HG03558 (cell line): ENCODE results near the gene EEF1G.

Source experiments
- ATAC-seq: cut with Tn5 transposase; IDR thresholded peaks from one replicate; pipeline ENCODE4 v1.9.1; 2021; ENCODE audit warnings: moderate number of reproducible peaks; ENCODE audit not compliant: unreplicated experiment; ENCODE audit errors: extremely low read depth

Gene EEF1G

DNA sequence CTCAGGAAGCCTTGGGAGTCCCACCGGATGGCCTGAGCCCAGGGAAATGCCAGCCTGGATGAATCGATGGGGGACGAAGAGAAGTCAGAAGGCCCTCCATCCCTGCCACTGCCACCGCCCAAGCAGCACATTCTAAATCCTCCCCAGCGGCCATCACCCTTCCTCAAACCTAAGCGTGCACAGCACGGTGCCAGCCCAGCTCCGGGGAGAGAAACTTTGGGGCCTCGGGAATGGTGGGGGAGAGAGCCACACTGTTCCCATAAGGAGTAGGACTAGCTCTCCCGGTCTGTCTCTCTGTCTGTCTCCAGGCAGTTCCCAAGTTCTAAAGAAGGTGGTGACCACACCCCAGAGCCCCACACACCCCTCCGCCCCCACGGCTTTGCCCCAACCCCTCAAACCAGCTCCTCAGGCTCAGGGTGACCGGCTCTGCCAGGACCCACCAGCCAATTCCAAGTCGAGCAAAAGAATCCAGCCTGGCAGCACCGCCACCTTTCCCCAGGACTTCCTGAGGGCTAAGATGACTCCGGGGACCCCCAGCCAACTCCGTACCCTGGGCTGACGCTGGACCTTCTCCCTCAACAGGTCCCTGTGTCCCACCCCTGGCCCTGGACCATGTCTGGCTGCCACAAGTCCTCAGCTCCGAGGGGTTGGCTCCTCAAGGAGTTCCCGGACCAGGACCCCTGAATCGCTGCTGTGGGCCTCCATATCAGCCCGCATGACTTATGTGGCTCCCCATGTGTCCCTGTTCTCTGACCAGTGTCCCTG lies 29.8 kb downstream of the EEF1G start:
- no peak for ATAC-seq

DNA sequence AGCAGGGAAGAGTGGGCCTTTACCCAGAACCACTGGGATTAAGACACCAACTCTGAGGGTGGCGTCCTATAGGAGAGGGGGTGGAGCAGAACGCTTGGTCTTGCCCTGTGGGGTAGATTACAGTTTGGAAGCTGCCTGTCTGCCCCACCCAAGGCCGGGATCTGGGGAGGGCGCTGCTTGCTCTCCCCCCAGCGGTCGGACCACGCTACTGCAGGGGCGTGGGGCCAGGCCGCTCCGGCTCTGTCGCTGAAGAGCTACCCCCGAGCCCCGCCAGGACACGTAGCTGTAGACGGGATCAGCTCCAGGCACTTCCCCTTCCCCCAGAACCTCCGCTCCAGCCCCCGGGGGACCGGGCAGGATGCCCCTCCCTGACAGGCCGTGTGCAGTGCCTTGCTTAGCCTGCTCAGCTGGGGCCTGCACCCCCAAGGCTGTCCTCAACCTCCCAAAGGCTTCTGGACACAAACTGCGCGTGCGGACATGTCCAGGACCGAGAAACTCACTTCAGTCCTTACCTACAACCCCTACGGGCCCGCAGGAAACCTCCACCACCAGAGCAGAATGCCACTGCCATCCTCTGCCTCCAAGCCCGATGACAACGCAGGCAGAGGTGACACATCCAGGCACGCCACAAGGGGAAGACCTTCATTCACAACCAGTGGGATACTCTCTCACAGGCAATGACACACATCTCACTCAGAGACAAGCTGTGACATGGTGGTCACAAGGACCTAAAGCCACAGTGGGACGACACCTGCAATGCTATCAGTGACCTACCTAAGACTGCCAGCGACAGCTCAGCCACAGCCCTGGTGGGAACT lies 30.7 kb downstream of the EEF1G start:
- ATAC-seq: no peak

DNA sequence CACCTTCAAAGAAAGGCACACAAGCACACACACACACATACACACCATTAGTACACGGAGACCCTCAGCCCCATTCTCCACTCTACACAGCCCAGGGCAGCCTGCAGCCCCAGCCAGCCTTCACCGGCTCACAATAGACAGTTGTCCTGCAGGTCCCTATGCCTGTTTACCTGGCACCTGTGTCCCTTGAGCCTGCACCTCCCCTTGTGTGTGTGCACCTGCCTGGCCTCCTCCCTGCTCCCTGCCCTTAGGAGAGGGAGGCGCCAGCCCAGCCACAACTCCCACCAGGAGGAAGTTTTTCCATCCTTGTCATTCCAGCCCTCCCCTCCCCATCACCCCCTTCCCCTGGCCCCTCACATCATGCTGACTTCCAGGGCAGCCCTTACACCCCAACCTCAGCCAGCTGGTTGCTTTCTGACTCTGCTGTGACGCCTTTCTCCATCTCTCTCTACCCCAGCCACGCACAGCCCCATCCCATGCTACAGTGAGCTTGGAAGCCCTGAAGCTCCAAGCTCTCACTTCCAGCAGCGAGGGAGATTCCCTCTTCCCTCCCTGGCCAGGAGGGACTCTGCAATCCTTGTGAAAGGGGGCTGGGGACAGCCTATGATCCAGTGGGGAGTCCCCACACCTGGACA lies 31.5 kb downstream of the EEF1G start:
- ATAC-seq: no peak

DNA sequence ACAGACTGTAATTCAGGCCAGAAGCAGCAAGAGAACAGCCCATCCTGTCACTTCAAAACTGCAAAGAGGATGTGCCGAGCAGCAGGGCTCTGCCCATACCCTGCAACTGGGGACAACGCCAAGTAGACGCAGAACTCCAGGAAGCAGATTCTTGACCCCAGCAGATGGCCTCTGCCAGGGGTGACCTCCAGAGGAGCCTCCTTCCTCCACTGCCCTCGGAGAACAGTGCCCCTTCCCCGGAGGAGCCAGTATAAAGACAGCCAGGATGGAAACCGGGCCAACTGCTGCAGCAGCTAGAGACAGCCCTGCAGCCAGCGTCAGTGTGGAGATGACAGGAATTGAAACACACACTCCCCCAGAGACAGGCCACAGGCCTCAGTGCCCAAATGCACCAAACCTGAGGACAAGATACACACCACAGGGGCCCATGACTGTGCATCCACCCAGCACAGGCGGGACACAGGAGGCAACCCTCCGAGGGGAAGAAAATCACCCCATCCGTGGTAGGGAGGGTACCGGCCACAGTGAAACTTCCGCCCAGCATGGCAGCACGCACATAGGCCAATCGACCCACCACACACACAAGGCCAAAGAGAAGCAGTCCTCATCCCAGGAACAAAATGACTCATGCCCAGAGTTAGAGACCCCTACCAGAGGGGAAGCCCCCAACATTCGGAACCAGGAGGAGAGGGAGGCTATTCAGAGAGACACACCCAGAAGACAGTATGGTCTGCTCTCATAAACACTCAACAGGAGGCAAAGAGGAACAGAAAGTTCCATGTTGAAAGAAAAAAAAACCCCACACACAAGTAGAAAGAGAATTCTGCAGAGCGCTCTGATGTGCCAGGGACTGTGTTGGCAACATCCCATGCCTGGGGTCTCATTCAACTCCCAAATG lies 32.6 kb downstream of the EEF1G start:
- ATAC-seq: peak; percentile 37

DNA sequence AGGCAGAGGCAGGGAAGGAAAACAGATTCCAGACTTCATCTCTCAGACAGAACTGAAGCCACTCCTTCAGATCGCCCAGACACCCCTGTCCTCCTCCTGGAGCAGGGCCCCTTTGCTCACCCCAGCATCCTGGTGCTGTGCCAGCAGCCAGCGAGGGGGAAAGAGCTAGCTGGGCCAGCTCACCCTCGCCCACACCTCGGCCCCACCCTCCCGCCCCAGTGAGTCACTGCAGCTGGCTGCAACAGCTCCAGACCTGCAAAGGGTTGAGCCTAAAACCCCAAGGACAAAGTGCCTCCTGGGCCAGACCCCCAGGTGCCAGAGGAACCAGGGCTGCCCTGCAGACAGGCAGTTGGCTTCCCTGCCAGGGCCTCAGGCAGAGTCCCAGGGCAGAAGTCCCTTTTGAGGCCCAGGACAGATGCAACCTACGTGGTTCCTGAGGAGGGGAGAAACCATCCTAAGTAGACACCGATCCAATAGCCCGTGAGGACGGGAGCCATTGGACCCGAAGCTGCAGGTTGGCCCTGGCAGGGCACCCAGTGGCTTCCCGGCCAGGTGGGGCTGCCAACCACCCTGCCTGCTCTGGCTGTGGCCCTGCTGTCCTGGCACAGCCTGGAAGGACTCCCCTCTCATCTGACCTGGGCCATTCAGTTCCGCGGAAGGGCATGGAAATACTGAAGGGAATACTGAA lies 34.3 kb downstream of the EEF1G start:
- no peak for ATAC-seq

DNA sequence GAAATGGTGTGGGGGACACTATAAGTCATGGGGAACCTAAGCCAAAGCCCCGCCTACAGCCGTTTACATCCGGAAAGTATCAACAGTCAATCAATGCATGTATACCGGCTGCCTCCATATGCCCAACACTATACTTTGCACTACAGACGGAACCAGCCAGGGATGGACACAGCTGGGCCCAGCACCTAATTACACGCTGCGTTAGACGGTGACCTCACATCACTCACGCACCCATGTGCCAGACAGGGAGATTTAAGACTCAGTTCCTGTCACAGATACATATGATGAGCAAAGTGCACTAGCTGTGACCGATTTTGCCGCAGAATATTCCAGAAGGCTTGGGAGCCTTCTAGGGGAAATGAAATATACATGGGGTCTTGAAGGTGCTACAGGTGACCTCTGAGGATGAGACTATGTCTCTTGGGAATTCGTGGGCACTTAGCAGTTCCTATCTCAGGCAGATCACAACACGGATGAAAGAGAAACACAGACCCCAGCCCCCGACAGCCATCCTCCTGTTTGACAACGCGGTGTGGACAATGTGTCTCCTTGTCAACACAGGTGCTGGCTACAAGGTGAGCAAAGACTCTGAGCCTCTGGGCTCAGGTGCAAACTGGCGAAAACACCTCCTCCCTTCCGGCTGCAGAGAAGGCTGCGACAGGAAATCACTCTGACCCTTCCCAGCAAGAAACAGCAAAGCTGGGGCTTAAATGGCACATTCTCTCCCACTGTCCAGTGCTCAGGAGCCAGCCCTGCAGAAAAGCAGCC lies 35.0 kb downstream of the EEF1G start:
- no peak for ATAC-seq

DNA sequence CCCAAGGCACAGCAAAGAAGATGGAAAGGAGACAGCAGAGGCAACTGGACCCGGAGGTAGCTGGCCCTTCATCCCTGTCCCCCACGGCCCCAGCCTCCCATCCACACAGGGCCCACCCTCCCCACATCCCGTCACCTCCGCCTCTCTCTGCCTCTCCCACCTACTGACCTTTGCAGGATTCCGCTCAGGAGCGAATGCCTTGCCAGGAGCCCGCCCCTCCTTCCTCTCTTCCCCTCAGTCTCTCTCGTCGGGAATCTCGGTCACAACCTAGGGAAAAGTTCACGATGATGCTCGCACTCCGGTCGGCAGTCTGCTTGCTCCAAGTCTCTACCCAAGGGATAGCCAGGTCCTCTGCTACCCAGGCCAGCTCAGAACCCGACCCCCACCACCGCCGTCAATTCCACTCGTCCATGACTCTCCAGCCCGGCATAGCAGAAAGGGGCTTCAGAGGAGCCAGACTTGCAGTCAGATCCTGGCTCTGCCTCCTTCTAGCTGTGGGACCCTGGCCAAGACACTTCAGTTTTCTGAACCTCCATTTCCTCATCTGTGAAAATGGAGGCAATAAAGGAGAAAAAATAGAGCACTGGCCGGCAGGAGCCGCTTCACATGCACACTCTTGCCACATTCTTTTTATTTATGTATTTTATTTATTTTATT lies 37.3 kb downstream of the EEF1G start:
- no peak for ATAC-seq

DNA sequence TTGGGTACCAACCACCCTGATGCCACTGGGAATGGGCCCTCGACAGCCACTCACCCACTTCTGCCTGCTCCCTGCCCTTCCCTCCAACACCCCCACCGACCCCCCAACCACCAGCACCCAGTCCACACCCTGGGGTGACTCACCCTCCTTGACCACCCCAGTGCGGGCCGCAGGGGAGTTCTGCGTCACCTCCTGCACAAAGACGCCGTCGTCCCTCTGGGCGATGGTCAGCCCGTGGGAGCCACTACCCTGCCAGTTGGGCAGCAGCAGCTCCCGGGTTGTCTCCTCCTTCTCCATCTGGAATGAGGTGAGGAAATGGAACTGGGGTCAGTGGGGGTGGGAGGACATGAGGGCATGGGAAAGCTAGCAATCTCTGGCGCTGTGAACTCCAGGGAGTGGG lies 37.9 kb downstream of the EEF1G start:
- no peak for ATAC-seq

DNA sequence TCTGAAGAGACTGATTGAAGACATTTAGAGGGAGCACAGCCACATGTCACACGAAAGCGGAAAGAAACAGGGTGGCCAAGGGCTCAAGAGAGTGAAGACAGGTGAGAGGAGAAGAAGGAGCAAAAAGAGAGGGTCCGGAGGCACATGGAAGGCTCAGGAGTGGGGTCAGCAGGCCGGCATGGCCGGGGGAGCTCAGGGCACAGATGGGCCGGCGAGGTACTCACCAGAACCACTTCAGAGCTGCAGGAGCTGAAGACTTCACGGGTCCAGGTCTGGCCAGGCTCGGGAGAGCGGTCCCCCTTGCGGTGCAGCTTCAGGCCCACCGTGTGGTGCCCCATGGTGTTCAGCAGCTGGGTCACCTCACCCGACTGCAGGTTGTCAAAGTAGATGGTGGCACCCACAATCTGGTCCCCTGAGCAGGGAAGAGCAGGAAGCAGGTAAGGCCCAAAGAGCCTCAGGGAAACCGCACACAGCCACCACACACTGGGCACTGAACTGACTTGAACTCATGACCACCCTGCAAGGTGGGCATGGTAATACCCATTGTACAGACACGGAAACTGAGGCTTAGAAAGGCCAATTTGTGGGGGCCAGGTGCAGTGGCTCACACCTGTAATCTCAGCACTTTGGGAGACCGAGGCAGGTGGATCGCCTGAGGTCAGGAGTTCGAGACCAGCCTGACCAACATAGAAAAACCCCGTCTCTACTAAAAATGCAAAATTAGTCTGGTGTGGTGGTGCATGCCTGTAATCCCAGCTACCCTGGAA lies 38.7 kb downstream of the EEF1G start:
- no peak for ATAC-seq

DNA sequence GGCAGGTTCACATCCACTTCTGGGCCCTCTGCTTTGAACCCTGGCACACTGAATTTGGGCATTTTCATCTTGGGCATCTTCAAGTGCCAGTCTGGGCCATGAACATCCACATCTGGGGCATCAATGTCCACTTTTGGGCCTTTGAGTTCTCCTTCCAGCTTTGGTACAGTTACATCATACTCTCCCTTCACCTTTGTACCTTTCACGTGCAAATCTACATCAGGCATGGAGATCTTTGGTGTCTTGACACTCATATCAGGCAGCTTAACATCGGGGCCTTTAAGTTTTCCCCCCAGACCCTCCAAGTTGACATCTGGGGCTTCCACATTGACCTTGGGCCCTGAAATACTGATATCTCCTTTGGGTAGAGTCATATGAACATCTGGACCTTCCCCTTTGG lies 41.6 kb downstream of the EEF1G start:
- ATAC-seq: no peak

DNA sequence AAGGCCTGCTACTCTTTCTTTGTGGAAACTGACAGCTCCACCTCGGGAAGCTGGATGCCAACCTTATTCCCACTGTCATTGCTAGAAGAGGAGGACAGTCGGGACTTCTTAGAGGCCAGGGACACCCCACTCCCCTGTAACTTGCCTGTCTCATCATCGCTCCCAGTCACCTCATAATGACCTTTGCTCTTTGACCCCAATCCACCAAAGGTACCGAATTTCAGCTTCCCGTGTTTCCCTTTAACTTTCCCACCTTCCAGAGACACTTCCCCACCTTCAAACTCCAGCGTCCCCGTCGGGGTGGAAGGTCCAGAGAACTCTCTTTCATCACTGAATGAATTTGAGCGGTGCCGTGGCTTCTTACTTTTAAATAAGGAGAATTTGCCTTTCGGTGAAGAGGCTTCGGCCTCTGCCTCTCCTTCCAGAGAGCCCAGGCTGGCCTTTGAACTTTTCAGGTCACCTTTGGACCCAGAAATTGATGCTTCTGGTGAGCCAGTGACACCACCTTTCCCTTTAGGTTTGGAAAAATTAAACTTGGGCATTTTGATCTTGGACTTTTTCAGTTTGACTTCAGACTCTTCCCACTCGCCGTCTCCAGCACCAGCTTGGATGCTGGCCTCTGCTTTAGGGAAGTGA lies 56.8 kb downstream of the EEF1G start:
- ATAC-seq: no peak

DNA sequence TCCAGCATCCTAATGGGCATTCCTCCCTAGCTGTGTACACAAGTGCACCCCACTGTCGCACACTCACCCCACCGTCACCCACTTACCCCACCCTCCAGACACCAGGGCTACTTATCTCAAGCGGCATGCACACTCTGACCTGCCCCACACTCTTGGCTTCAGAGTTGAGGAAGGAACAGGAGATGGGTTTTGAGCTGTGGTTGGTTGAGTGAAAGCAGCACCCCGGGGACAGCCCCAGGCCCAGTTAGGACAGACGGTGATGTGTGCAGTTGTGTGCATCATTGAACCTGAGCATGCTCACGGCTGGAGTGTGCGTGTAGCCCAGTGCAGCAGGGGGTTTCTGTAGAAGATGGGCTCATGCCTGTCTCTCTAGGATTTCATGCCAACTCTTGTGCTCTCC lies 59.5 kb downstream of the EEF1G start:
- no peak for ATAC-seq

DNA sequence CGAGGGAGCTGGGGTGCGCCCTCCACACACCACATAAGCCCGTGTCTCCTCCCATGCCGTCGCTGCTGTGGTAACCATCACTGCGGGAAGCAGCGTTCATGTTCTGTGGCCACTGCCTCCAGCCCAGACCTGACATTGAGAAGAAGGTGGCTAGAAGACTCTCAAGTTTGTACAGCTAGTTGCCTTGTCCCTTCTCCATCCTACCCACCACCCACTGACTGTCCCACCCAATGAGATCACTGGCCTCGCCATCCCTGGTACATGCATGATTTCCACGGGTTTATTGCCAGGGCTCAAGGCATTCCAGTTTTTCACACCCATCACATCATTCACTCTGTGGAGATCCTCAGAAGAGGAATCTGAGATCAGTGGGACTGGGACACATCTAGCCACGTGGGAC lies 60.1 kb downstream of the EEF1G start:
- ATAC-seq: no peak

DNA sequence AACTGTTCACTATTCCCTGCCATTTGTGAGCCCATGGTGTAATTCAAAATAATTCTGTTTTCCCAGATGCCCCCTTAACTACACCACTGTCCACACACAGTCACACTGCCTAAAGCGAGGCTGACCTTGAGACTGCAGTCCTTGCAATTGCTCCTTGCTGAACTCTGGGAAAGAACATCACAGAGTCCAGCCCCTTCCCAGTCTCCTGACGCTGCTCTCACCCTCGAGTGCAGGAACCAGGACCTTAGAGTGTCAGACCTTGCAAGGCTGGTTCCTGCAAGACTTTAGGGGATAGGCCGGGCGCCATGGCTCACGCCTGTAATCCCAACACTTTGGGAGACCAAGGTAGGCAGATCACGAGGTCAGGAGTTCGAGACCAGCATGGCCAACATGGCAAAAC lies 60.7 kb downstream of the EEF1G start:
- no peak for ATAC-seq
